AG04450 (cell line): Measurements from ENCODE around the gene CCDC167. TPM values are rescaled to one million over a fixed set of nuclear protein-coding genes. Genes with fewer than 3 reads are reported as not detected.

ENCODE experiments used
- CTCF ChIA-PET: fragments of 300-600, 350-600 bp; formaldehyde crosslinking; extraction: SDS; loops from one replicate; lab custom pipeline; 2022; ENCODE audit warnings: antibody characterized with exemption, inconsistent platforms; lab: Charles Lee
- POLR2A ChIA-PET: fragments of 350-600 bp; formaldehyde crosslinking; extraction: SDS; loops from one replicate; lab custom pipeline; 2021; ENCODE audit warnings: antibody characterized with exemption, inconsistent platforms; lab: Yijun Ruan, JAX
- DNase-seq: peaks from one replicate; pipeline ENCODE4 v3.0.0-alpha.2; 2011; ENCODE audit warnings: low read depth, low spot score
- H3K27ac ChIP-seq: one replicate; pipeline ENCODE4 v1.5.1; 2012; ENCODE audit warnings: low read depth, low read length, control low read depth
- H3K27me3 ChIP-seq: one replicate; pipeline ENCODE4 v1.6.0; 2012; ENCODE audit warnings: low read length; ENCODE audit not compliant: control insufficient read depth, insufficient read depth
- H3K4me3 ChIP-seq: 2 replicates; pipeline ENCODE4 v1.5.1; 2011; ENCODE audit warnings: mild to moderate bottlenecking, low read depth, low read length, control low read depth
- H3K9me3 ChIP-seq: 2 replicates; pipeline ENCODE4 v1.5.1; 2012; ENCODE audit warnings: low read length; ENCODE audit not compliant: control insufficient read depth, insufficient read depth
- CTCF ChIP-seq: IDR thresholded peaks from 2 replicates; pipeline ENCODE4 v1.5.1; 2011; ENCODE audit warnings: low read depth, low read length, control low read depth, inconsistent platforms
- polyA plus RNA-seq: library from polyadenylated mRNA; depleted of rRNA; stranded (reverse); fragments of >200 nt; gene quantifications from 2 replicates; pipeline ENCODE4 v1.2.3, GENCODE V29; 2011

CCDC167 gene
- polyA plus RNA-seq, 1 experiment = 27.3 TPM

- no peak for TF ChIP-seq CTCF
- H3K9me3 ChIP-seq = no peaks in the 10 kb centered on the region; the same call in 1 of the 2 replicates
- ChIA-PET CTCF (interaction anchor here (2.0 kb wide), 1 partner anchor 30 kb away, joined by 4 read pairs; no protein-coding TSS in a partner anchor), POLR2A (no interaction called here)
- no peak for DNase-seq
- no peak overlapping the region for H3K27ac ChIP-seq
- peaks cover 62% of the 10 kb centered on the region for H3K27me3 ChIP-seq
- no peak overlapping the region for H3K4me3 ChIP-seq
Observed at GRCh38 chr6:37536491-37537190, 36.9 kb upstream of the CCDC167 start.

DNA sequence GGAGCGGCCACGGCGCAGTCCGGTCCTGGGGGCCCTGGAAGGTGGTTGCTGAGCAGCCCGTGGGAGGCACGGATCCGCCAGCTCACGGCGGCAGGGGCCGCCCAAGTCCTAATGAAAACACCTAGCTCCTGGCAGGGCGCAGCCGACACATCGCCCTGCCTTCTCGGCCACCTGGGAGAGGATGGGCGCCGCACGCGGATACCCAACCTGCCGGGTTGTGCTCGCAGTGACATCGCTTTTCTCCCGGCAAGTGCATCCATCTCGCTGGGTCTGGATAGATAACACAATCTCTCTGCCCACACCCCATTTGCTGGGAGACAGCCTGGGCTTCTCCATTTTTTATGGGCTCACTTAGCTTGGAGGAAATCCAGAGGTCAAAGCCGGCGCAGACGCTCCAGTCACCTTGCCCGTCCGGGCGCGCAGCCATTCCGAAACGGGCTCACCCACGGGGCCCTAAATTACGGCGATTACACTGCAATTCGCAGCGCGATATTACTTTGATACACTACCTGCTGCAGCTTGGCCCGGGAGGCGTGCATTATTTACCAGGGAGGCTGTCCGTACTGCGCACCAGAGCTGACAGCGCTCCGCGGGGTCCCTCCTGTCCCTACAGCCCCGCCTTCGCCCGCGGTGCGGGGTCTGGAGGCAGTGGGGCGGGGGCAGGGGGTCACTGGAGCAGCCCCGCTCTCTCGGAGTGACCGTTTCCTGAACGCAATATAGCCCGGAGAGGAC is 36.2 kb upstream of the CCDC167 start:
- TF ChIP-seq CTCF = no peak
- ChIA-PET CTCF (no interaction called here), POLR2A (no interaction called here)
- H3K9me3 ChIP-seq = no peaks in the 10 kb centered on the region; the same call in 1 of the 2 replicates
- H3K4me3 ChIP-seq = peak overlapping the region; percentile 25
- peaks cover 64% of the 10 kb centered on the region for H3K27me3 ChIP-seq
- no peak overlapping the region for H3K27ac ChIP-seq
- DNase-seq = no peak

DNA sequence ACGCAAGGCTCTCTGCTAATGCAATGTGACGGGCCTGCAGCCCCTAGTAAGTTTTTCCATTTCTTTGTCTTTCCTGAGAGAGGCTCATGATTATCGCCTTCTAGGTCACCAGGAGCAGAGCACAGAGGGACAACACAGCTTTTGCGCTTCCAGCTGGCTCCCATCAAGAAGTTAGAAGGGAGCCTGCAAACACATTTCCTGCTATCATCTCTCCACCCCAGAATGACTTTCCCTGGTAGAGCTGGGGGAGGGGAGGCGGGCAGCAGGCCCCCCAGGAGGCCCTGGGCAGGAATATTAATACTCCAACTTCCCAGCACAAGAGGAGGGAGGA is 35.7 kb upstream of the CCDC167 start:
- peaks cover 64% of the 10 kb centered on the region for H3K27me3 ChIP-seq
- H3K4me3 ChIP-seq = no peak overlapping the region; the same call in 1 of the 2 replicates
- CTCF ChIA-PET = no interaction called here
- no peak for DNase-seq
- POLR2A ChIA-PET = no interaction called here
- no peak for TF ChIP-seq CTCF
- no peak overlapping the region for H3K27ac ChIP-seq
- no peaks in the 10 kb centered on the region; the same call in 1 of the 2 replicates for H3K9me3 ChIP-seq

- ChIA-PET CTCF (no interaction called here), POLR2A (no interaction called here)
- no peak overlapping the region for H3K27ac ChIP-seq
- TF ChIP-seq CTCF = no peak
- H3K9me3 ChIP-seq = no peaks in the 10 kb centered on the region; the same call in 1 of the 2 replicates
- H3K27me3 ChIP-seq = peaks cover 68% of the 10 kb centered on the region
- DNase-seq = no peak
- H3K4me3 ChIP-seq = no peak overlapping the region
Observed at GRCh38 chr6:37534893-37535292, 35.2 kb upstream of the CCDC167 start.

DNA sequence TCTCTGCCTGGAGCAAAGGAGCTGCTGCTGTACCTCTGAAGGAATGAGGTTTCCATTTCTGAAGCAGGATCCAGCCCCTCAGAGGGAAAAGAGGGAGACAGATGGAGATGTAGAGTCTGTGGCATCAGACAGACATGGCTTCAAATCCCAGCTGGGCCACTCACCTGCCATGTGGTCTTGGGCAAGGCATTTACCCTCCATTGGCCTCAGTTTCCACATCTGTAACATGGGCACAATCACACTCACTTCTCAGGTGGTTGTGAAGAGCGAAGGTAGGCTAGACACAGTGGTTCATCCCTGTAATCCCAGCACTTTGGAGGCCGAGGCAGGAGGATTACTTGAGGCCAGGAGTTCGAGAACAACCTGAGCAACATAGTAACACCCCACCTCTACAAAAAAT is 32.4 kb upstream of the CCDC167 start:
- Histone ChIP-seq H3K27ac (no peak overlapping the region), H3K4me3 (no peak overlapping the region), H3K27me3 (peaks cover 71% of the 10 kb centered on the region), H3K9me3 (no peaks in the 10 kb centered on the region; the same call in 1 of the 2 replicates)
- ChIA-PET CTCF (interaction anchor here (1.4 kb wide), 1 partner anchor 33 kb away, joined by 3 read pairs; no protein-coding TSS in a partner anchor), POLR2A (no interaction called here)
- no peak for DNase-seq
- no peak for TF ChIP-seq CTCF
